HG03521 (cell line): Measurements from ENCODE around the gene FFAR1.
"Not testable (repeated sequence)": the region's sequence is repeated elsewhere in the genome, so short reads cannot be mapped to it uniquely, and the experiment has no call there.

ENCODE experiments used
- ATAC-seq: cut with Tn5 transposase; IDR thresholded peaks from one replicate; pipeline ENCODE4 v1.9.1; 2021; ENCODE audit warnings: mild to moderate bottlenecking, moderate library complexity; ENCODE audit not compliant: unreplicated experiment

FFAR1 gene

DNA sequence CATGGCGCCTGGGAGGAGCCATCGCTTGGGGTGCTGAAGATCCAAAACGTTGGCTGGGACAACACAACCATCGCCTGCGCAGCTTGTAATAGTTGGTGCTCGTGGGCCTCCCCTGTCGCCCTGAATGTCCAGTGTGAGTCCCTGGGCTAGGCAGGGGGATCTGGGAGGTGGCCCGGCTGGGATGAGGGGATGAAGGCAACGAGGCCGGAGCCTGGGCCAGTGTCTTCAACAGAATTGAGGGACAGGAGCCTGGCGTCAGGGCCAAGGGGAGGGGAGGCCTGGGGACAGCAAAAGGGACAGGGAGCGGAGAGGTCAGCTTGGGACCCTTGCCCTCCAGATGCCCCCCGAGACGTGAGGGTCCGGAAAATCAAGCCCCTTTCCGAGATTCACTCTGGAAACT, 6.7 kb upstream of the FFAR1 start:
- ATAC-seq = no peak

DNA sequence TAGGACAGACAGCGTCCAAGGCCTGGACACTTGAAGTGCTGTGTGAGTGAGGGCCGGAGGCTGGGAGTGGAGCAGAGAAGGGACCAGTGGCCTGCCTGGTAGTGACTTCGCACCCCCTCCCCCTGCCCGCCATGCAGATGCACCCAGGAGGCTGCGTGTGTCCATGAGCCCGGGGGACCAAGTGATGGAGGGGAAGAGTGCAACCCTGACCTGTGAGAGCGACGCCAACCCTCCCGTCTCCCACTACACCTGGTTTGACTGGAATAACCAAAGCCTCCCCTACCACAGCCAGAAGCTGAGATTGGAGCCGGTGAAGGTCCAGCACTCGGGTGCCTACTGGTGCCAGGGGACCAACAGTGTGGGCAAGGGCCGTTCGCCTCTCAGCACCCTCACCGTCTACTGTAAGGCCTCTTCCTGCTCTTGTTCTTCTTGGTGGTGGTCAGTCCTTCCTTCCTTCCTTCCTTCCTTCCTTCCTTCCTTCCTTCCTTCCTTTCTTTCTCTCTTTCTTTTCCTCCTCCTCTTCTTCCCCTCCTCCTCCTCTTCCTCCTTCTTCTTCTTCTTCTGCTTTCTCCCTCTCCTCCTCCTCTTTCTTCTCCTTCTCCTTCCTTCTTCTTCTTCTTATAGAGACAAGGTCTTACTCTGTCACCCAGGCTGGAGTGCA, 6.0 kb upstream of the FFAR1 start:
- no peak for ATAC-seq

GRCh38 chr19:35342430-35342829, 5.3 kb upstream of the FFAR1 start:
- no peak for ATAC-seq

DNA sequence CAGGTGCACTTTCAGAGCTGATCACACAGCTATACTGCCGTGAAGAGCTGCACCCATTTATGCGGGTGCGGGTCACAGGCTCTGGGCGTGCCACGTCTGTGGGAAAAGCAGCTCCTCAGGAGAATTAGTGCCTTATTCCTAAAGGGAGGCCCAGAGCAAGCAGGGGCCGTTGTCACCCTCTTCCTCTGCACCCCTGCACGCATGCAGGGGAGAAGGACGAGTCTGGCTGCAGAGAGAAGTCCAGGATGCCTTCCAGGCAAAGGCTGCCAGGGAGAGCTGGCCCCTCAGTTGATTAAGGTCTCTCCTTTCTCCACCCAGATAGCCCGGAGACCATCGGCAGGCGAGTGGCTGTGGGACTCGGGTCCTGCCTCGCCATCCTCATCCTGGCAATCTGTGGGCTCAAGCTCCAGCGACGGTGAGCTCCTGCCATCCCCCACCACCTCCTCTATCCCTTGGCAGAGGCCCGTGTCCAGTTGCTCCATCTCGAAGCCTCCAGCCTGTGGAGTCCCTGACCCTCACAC, 3.1 kb upstream of the FFAR1 start:
- ATAC-seq = no peak

DNA sequence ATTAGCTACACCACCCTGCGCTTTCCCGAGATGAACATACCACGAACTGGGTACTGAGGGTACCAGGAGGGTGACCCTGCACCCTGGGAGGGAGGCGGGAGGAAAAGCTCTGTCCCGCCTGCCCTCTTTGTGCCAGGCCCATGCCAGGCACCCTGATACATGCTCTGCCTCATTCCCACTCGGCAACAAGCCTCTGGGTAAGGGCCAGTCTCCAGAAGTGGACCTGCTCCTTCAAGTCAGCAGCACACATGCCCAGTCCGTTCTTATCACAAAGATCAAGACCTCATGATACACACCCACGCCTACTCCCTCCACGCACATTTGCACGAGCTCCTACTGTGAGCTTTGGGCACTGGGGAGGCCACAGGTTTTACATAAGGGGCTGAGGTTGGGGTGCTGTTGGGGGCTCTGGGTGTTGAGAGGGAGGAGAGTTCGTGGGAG, 2.0 kb upstream of the FFAR1 start:
- ATAC-seq = no peak

- no peak for ATAC-seq
Measured at GRCh38 chr19:35346193-35347052, 1.3 kb upstream of the FFAR1 start.

DNA sequence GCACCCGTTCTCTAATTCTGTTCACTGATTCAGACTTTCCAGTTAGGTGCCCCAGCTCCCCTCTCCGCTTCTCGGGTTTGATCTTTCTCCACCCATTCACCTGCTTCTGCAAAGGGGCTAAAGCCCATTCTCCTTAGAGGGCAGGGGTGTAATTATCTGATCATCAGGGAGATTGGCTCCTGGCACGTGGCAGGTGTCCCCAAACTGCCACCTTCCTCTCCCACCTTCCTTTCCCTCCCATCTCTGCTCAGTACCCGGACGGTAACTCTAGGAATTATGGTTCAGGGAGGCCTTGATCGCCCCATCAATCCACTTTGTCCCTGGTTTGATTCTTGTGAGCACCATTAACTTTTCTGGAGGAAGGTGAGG, 212 bp downstream of the FFAR1 start:
- no peak for ATAC-seq

- no peak for ATAC-seq
Measured at GRCh38 chr19:35348911-35349611, 1.4 kb downstream of the FFAR1 start.

DNA sequence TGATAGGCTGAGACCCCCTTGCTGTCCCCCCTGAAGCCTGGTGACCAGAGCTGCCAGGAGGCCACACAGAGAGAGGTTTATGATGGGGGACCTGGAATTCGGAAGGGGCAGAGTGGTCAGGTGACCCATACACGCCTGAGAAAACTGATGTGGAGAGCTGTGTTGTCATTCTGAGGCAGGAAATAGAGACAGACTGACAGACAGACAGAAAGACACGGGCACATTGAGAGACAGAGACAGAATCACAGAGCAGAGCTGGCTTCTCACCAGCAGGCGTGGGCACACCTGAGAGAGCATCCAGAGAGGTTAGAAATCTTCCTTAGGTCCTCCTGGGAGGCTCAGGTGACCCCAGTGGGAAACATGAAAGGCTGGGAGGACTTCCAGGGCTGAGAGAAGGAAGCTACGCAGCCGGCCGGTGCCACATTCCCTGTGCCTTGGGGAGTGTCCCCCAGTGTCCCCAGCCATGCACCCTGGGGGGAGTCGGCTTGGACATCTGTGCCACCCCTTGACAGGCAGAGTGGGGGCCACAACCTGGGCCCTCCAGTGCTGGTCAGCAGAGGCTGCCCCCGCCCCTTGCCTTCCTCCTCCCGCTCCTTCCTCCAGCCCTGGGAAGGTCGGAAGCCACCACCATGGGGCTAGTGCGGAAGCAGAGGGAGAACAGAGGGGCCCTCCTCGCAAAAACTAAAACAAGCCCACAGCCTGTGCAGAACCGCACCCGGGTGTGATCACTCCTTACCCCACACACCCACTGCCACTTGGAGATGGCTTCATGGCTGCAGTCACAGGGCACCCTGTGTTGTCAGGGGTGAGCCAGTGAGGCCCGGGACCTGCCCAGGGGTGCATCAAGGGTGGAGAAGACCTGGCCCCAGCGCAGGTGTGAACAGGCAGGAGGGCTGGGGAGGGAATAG, 2.2 kb downstream of the FFAR1 start:
- no peak for ATAC-seq

DNA sequence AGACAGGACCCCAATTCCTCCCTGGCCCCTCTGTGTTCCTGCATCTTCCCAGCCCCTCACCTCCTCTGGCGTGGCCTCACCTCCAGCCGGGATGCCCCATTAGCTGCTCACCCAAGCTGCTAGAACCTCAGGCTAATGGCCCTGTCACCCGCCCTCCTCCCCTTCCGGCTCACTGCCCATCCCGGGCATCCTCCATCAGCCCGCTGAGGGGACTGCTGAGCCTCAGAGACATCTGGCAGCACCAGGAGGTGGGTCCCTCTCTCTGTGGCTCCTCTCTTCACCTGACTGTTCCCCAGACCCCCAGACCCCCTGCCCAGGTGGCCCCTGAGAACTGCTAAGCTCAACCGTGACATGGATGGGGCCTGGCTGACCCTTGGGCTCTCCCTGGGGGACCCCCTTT, 2.9 kb downstream of the FFAR1 start:
- ATAC-seq = no peak

GRCh38 chr19:35351411-35352176, 3.9 kb downstream of the FFAR1 start:
- ATAC-seq = no peak

DNA sequence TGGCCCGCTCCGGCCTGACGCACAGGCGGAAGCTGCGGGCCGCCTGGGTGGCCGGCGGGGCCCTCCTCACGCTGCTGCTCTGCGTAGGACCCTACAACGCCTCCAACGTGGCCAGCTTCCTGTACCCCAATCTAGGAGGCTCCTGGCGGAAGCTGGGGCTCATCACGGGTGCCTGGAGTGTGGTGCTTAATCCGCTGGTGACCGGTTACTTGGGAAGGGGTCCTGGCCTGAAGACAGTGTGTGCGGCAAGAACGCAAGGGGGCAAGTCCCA, 4.4 kb downstream of the FFAR1 start:
- ATAC-seq = no peak

- no peak for ATAC-seq
Measured at GRCh38 chr19:35352448-35353304, 5.0 kb downstream of the FFAR1 start.

DNA sequence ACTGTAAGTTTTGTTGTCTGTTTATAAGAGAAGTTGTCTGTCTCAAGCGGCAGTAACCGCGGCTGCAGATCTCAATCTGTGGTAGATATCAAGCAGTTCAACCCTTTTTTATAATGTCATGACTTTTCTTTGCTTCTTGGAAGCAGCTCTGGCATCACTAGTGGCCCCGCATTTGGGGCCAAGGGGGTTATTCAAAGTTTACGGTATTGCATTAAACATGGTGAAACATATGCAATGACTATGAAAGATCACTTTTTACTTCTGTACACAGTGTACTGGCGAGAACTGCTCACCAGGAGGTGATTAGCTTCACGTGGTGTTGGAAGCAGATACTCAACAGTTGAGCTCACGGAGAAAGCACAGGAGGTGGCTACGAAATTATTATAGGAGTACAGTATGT, 5.9 kb downstream of the FFAR1 start:
- no peak for ATAC-seq

GRCh38 chr19:35354898-35355297, 7.2 kb downstream of the FFAR1 start:
- no peak for ATAC-seq

GRCh38 chr19:35355791-35356460, 8.2 kb downstream of the FFAR1 start:
- no peak for ATAC-seq

GRCh38 chr19:35357867-35358573, 10.3 kb downstream of the FFAR1 start, which contains the start of gene FFAR3:
FFAR3 (plus strand) TSS chr19:35358460; CDS start chr19:35358891, 431 bp downstream.
- ATAC-seq = no peak

GRCh38 chr19:35358834-35359233, 11.1 kb downstream of the FFAR1 start:
- ATAC-seq = not testable (repeated sequence)
